IMR-90 (cell line): ENCODE data around the gene LPAR5. TPM values are rescaled to one million over a fixed set of nuclear protein-coding genes. Genes with fewer than 3 reads are reported as not detected.
A peak's percentile ranks its signal among the peaks of the same experiment; 100 is the strongest.

Source experiments
- ATAC-seq: fragments of 200-7000 bp; cut with Tn5 transposase; 2 replicates; pipeline ENCODE4 v1.9.1; 2020; ENCODE audit warnings: low read depth, mild to moderate bottlenecking, moderate library complexity
- BruUV-seq: library from RNA; stranded (reverse); fragments of 400-500 nt; replicated peaks from 2 replicates; lab custom pipeline; 2021; lab: Mats Ljungman, UMichigan
- CTCF ChIA-PET: fragments of 300-600 bp; formaldehyde crosslinking; extraction: SDS; loops from one replicate; lab custom pipeline; 2021; ENCODE audit warnings: antibody characterized with exemption; lab: Yijun Ruan, JAX
- POLR2A ChIA-PET: fragments of 300-600 bp; sonication (Branson Sonifier 250); formaldehyde crosslinking; loops from one replicate; lab custom pipeline; 2022; ENCODE audit warnings: antibody characterized with exemption; ENCODE audit not compliant: unreplicated experiment; lab: Charles Lee
- DNase-seq: peaks from one replicate; pipeline ENCODE4 v3.0.0; 2013
- H2AFZ ChIP-seq: replicated peaks from 2 replicates; pipeline ENCODE3; 2013; ENCODE audit warnings: low read length, mild to moderate bottlenecking; ENCODE audit not compliant: poor library complexity
- H2AK5ac ChIP-seq: 2 replicates; pipeline ENCODE4 v1.6.1; 2013; ENCODE audit warnings: low read depth, low read length, inconsistent platforms
- H2AK9ac ChIP-seq: replicated peaks from 2 replicates; pipeline ENCODE3; 2013; ENCODE audit warnings: mild to moderate bottlenecking, low read depth, low read length, moderate library complexity; ENCODE audit not compliant: poor library complexity
- H2BK120ac ChIP-seq: 2 replicates; pipeline ENCODE4 v1.6.1; 2013; ENCODE audit warnings: low read depth, low read length, inconsistent platforms
- H2BK15ac ChIP-seq: 3 replicates; pipeline ENCODE4 v1.6.1; 2013; ENCODE audit warnings: low read depth, low read length, inconsistent platforms
- H2BK20ac ChIP-seq: 2 replicates; pipeline ENCODE4 v1.6.1; 2013; ENCODE audit warnings: low read depth, mild to moderate bottlenecking, inconsistent platforms, low read length, moderate library complexity
- H2BK5ac ChIP-seq: 2 replicates; pipeline ENCODE4 v1.6.1; 2013; ENCODE audit warnings: mild to moderate bottlenecking, low read depth, low read length, inconsistent platforms; ENCODE audit not compliant: poor library complexity, severe bottlenecking
- H3K14ac ChIP-seq: replicated peaks from 2 replicates; pipeline ENCODE4 v1.6.1; 2013; ENCODE audit warnings: low read depth, low read length, inconsistent platforms
- H3K18ac ChIP-seq: 2 replicates; pipeline ENCODE4 v1.6.1; 2013; ENCODE audit warnings: low read depth, low read length, control low read depth
- H3K23ac ChIP-seq: 2 replicates; pipeline ENCODE4 v1.6.1; 2013; ENCODE audit warnings: low read depth, low read length, inconsistent platforms
- H3K27ac ChIP-seq: 2 replicates; pipeline ENCODE4 v1.5.1; 2013; ENCODE audit warnings: mild to moderate bottlenecking, control low read depth, low read length; ENCODE audit not compliant: insufficient read depth
- H3K27me3 ChIP-seq: 2 replicates; pipeline ENCODE4 v1.6.1; 2013; ENCODE audit warnings: low read length; ENCODE audit not compliant: control insufficient read depth, insufficient read depth
- H3K36me3 ChIP-seq: 2 replicates; pipeline ENCODE4 v1.6.1; 2013; ENCODE audit warnings: low read length, mixed read lengths; ENCODE audit not compliant: control insufficient read depth, insufficient read depth
- H3K4ac ChIP-seq: 2 replicates; pipeline ENCODE4 v1.6.1; 2013; ENCODE audit warnings: low read depth, low read length, inconsistent platforms
- H3K4me1 ChIP-seq: 2 replicates; pipeline ENCODE4 v1.6.1; 2013; ENCODE audit warnings: low read length, mixed read lengths; ENCODE audit not compliant: control insufficient read depth, insufficient read depth
- H3K4me2 ChIP-seq: 2 replicates; pipeline ENCODE4 v1.6.1; 2013; ENCODE audit warnings: low read depth, mild to moderate bottlenecking, control low read depth, low read length, moderate library complexity
- H3K4me3 ChIP-seq: 2 replicates; pipeline ENCODE4 v1.5.1; 2013; ENCODE audit warnings: low read depth, mild to moderate bottlenecking, control low read depth, low read length, moderate library complexity; ENCODE audit not compliant: insufficient read depth
- H3K56ac ChIP-seq: 2 replicates; pipeline ENCODE4 v1.6.1; 2013; ENCODE audit warnings: low read length, inconsistent platforms; ENCODE audit not compliant: insufficient read depth; ENCODE audit errors: extremely low read depth
- H3K79me1 ChIP-seq, 2 experiments: 2 replicates each; pipeline ENCODE4 v1.6.1; 2013; ENCODE audit warnings: low read length in 2 of 2, inconsistent platforms in 1 of 2, low read depth in 1 of 2
- H3K9ac ChIP-seq: 2 replicates; pipeline ENCODE4 v1.6.1; 2013; ENCODE audit warnings: low read depth, low read length, control low read depth
- H3K9me1 ChIP-seq: 2 replicates; pipeline ENCODE4 v1.6.1; 2013; ENCODE audit warnings: low read length, inconsistent platforms; ENCODE audit not compliant: insufficient read depth
- H3K9me3 ChIP-seq: 2 replicates; pipeline ENCODE4 v1.6.1; 2013; ENCODE audit warnings: low read length; ENCODE audit not compliant: control insufficient read depth, insufficient read depth
- H4K20me1 ChIP-seq: 2 replicates; pipeline ENCODE4 v1.6.1; 2013; ENCODE audit warnings: low read length, inconsistent platforms; ENCODE audit not compliant: insufficient read depth
- H4K5ac ChIP-seq: 2 replicates; pipeline ENCODE4 v1.6.1; 2013; ENCODE audit warnings: mild to moderate bottlenecking, low read depth, low read length, control low read depth
- H4K8ac ChIP-seq, 2 experiments: 2 replicates each; pipeline ENCODE4 v1.6.1; 2013; ENCODE audit warnings: low read depth in 2 of 2, low read length in 2 of 2, control low read depth in 1 of 2, inconsistent platforms in 1 of 2
- H4K91ac ChIP-seq: 2 replicates; pipeline ENCODE4 v1.6.1; 2013; ENCODE audit warnings: low read depth, low read length, inconsistent platforms; ENCODE audit not compliant: insufficient read depth
- CTCF ChIP-seq: conservative IDR thresholded peaks from 2 replicates; pipeline ENCODE4 v1.5.1; 2012; ENCODE audit warnings: mild to moderate bottlenecking, low read depth, low read length, improper control_type of control experiment
- MAZ ChIP-seq: IDR thresholded peaks from 2 replicates; pipeline ENCODE4 v1.6.1; 2012; ENCODE audit warnings: low read depth, mild to moderate bottlenecking, low read length, improper control_type of control experiment, moderate library complexity, borderline replicate concordance
- POLR2A ChIP-seq: IDR thresholded peaks from 2 replicates; pipeline ENCODE4 v1.6.1; 2012; ENCODE audit warnings: mild to moderate bottlenecking, low read depth, low read length
- WGBS, 2 experiments: methylation state at CpG; one replicate each; pipeline versions ENCODE4 v1.1.5 to v1.1.7; 2013; ENCODE audit warnings: missing lambda C conversion rate in 2 of 2; ENCODE audit not compliant: insufficient read length in 1 of 2; ENCODE audit errors: extremely low coverage in 2 of 2; 5-methylcytosine and 5-hydroxymethylcytosine counted together
- dilution Hi-C: fragments of 300-500 bp; cut with HindIII; formaldehyde crosslinking; loops from one replicate; pipeline ENCODE4 v1.14.3; 2018; ENCODE audit warnings: low sequenced_read_pairs; ENCODE audit not compliant: unreplicated experiment
- in situ Hi-C: fragments of 300-500 bp; cut with MboI; formaldehyde crosslinking; loops from 3 replicates; pipeline ENCODE4 v1.14.3; 2019; ENCODE audit warnings: low sequenced_read_pairs, inconsistent platforms, mixed read lengths
- intact Hi-C: fragments of 100-400 bp; cut with micrococcal nuclease; formaldehyde crosslinking; loops from 2 replicates; pipeline ENCODE4 v1.10.0; 2022
- polyA plus RNA-seq, 3 experiments: library from polyadenylated mRNA; depleted of rRNA; stranded (reverse); fragments of >200 nt; gene quantifications; 2 replicates each; pipeline ENCODE4 v1.2.3, GENCODE V29; 2012; ENCODE audit warnings: low replicate concordance in 1 of 3
- total RNA-seq: library from RNA; depleted of rRNA; stranded (reverse); fragments of >200 nt; gene quantifications from 2 replicates; pipeline ENCODE4 v1.2.3, GENCODE V29; 2012

The LPAR5 gene
- total and polyA plus RNA-seq, 2 of the 4 experiments (the other 2 are of a cell fraction): not detected

GRCh38 chr12:6606331-6607131 lies 29.2 kb downstream of the LPAR5 start:
- Histone ChIP-seq H2BK20ac (no peak overlapping the region), H2AK9ac (peak overlapping the region; percentile 97), H4K91ac (peak overlapping the region; percentile 15; the same call in 1 of the 2 replicates), H3K56ac (peak overlapping the region; percentile 62; the same call in 1 of the 2 replicates), H2AFZ (peak overlapping the region; percentile 89), H3K79me1 (peaks cover 26 to 48% of the 10 kb centered on the region in 2 experiments), H2BK5ac (peak overlapping the region; percentile 79), H3K4me3 (peak overlapping the region; percentile 90), H3K9ac (peak overlapping the region; percentile 92), H3K4ac (peak overlapping the region; percentile 72), H3K9me1 (peaks cover 27% of the 10 kb centered on the region), H2BK15ac (no peak overlapping the region), H3K4me1 (peaks cover 13% of the 10 kb centered on the region), H3K27ac (peak overlapping the region; percentile 88), H3K9me3 (no peaks in the 10 kb centered on the region), H3K18ac (peak overlapping the region; percentile 67; the same call in 1 of the 2 replicates), H3K4me2 (peak overlapping the region; percentile 79), H4K20me1 (peaks cover 50% of the 10 kb centered on the region), H2AK5ac (peak overlapping the region; percentile 61), H3K14ac (peak overlapping the region; percentile 91), H2BK120ac (no peak overlapping the region), H4K8ac (no peak overlapping the region; a peak in 2 of 4 replicates), H3K27me3 (no peaks in the 10 kb centered on the region), H3K36me3 (peaks cover 20% of the 10 kb centered on the region), H4K5ac (no peak overlapping the region), H3K23ac (peak overlapping the region; percentile 89; the same call in 1 of the 2 replicates)
- WGBS, 2 experiments: 0% methylated on average over 9 of the region's 70 CpGs; no CpG with 5 or more reads in 1 of the 2 experiments
- POLR2A ChIA-PET: interaction anchor here (0.6 to 1.4 kb wide), 2 partner anchors 10 to 73 kb away, joined by 5 to 11 read pairs; partner anchors contain the start of gene GAPDH
- TF ChIP-seq MAZ: peak; percentile 53; the same call in 1 of the 2 replicates
- peak; percentile 53; the same call in 1 of the 2 replicates for TF ChIP-seq POLR2A
- no peak for TF ChIP-seq CTCF
- ATAC-seq (peak; percentile 51), DNase-seq (peak; percentile 23)
- in situ Hi-C loops (no loop called here), intact Hi-C loops (loop anchor here (5.0 kb wide), 1 partner anchor 49 kb away; the partner anchor contains the start of gene IFFO1), dilution Hi-C loops (no loop called here)
- no TSS peak for BruUV-seq
- CTCF ChIA-PET: no interaction called here
